Measurements from ENCODE around the gene TMEM132C.

Gene TMEM132C

DNA sequence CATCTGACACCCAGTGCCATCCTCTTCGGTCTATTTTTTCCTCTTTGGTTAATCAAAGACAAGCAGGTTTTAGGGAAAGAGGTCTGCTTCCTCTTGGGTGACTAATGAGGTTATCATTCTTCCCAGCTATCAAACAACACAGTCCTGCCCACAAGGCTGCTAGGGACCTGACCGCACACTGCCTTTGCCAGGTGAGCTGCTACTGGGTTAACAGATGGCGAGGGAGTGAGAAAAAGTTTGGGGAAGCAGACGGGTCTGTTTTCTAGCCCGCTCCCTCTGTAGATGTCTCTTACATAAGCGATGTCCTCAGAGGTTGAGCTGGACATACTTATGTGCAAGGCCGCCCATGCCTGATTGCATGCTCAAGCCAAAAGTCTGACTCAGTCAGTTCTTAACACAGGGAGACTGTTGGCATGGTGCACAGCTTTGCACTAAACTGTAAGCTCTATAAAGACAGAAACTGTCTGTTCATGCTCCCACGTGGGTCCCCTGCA, 462.7 kb downstream of the TMEM132C start:
- DNase-seq: no peak

DNA sequence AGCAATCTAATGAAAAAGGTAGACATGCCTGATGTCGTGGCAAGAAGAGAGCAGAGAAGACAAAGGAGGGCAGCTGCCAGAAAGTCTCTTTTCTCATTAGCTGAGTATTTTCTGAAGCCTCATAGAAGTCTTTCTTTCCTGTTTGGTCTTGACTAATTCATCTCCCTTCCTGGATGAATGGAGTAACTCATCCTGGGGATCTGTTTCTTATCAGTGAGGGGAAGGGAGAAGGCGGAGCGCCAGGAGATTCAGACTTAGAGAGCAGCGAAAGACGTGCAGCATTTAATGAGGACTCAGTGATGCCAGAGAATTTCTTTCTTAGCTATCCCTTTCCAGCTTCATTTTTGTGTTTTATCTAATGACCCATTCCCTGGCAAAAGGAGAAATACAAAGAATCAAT, 467.4 kb downstream of the TMEM132C start:
- DNase-seq: no peak

DNA sequence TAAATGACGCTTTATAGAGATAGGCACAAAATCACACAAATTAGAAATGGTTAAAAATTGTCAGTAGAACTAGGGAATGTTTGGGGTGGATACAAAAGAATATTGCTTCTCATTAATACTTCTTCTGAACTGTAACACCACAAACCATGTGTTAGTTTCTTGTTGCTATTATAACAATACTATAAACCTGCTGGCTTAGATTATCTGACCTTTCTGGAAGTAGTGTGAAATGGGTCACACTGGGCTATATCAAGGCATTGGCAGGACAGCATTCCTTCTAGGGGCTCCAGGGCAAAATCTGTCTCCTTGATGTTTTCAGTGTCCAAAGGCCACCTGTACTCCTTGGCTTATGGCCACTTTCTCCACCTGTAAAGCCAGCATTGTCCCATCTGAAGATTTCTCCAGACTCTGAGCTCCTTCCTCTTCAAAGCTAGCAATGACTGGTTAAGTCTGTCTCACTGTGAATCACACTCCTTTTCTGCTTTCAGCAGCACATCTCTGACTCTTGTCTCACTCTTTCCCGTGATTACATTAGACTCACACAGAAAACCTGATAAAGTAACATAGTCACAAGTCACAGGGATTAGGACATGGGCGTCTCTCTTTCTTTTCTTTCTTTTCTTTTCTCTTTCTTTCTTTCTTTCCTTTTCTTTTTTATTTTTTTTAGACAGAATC, 470.5 kb downstream of the TMEM132C start:
- no peak for DNase-seq

DNA sequence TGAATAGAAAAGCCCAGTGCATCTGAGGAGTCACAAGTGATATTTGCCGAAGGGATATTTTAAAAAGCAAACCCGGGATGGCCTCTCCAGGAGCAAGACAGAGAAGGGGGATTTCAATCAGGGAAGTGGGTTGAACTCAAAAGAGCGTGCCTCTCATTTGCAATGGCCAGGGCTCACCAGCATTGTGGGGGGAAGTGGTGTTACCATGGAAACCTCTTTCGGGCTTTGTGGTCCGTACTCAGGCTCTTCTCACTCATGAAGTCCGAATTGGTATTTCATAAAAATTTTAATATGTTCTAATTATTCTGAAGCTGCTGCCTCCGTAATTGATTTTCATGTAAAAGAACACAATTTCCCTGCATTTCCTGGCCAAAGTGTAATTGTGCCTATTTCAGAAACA, 476.9 kb downstream of the TMEM132C start:
- DNase-seq: no peak

DNA sequence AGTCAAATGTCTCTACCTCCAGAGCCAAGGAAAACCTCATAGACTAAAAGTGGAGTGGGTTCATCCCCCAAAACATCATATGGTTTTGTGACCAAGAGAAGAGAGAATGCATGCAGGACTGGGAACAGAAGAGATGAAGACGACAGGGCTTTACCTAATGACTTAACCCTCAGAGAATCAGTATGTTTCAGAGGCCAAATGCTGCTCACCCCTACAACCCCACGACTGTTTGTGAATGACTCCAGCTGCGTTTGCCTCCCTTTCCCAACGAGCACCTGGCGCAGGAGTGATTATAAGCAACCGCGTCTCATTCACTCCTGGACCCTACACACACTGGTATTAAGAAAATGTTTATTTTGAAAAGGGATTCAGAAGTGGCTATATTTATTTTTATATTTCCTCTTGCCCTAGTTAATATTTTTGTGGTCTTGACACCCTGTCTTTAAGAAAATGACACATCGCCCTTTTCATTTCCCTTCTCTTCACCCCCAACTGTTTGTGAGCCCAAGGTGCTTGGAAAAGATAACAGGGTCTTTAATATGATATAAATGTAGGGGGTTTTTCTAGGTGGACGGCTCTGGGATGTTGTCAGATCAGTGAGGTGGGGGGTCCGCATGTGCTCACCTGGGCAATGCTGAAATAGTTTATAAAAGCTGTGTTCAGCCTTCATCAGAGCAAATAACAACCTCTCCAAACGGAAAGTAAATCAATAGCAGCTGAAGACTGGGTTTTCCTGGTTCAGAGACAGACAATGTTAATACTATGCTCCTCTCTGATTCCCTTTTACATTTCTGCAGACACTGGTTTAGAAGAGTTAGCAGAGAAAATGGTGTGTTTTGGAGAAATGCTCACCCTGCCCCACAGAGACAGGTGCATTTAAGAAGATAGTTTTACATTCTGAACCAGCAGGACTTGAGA, 479.1 kb downstream of the TMEM132C start:
- no peak for DNase-seq

DNA sequence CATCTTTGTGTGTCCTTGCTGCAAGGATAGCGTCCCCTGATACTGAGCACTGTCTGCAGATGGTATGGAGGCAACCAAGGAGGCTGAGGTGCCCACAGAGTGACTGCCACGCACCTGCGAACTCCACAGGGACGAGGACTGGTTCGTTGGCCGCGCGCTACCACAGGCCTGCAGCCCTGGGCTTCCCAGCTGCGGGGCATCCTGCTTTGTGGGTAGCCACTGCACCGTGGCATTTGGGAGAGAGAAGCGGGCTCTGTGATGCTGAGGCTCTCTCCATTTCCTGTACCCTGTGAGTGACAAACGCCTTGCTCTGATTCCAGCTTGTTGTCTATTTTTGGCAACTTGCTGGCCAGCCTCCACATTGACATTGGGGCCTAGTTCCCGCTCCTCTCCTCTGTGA, 480.5 kb downstream of the TMEM132C start:
- no peak for DNase-seq

DNA sequence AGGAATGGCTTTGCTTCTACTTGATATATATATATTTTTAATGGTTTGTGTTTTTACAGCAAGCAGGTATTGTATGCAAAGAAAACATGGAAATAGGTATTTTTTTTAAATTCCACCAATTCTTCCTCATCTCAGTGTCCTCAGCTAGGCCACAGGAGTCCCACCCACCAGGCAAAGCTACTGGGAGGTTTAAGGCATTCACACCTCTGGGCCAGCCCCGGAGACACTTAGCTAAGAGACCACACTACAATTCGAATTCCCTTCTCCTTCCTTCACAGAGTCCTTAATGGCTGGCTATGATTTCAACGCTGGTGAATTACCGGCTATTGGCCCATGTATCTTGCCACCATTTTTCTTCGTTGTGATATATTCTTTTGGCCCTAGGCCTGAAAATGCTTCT, 485.4 kb downstream of the TMEM132C start:
- DNase-seq: no peak

DNA sequence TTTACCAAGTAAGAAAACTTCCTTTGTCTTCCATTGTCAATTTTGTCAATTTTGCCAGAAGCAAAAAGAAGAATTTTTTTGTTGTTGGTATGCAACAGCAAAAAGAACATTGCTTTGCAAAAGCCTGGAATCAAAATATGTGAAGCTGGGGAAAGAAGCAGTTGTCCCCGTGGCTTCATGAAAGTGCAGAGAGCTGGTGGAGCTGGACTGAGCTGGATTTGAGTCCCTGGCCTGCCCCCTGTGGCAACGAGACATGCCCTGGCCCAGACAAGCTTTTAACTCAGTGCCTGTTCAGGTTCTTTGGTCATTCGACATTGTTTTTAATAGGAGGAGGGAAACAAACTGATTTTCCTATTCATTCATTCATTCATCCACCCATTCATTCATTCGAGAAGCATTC, 486.5 kb downstream of the TMEM132C start:
- no peak for DNase-seq

DNA sequence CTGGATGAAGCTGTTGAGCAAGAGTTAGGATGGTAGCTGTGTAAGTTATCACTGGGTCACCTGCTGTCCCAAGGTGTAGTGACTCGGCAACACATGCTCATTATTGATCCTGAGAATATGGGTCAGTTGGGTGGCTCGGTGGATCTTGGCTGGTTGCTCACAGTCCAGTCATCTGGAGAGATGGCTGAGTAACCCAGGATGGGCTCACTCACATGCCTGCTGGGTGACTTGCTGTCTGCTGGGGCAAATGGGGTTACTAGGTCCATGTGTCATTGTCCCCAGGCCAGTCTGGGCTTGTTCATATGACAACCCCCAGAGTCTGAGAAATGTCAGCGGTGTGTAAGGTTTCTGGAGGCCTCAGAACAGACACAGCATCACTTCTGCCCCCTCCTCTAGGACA, 487.3 kb downstream of the TMEM132C start:
- no peak for DNase-seq

DNA sequence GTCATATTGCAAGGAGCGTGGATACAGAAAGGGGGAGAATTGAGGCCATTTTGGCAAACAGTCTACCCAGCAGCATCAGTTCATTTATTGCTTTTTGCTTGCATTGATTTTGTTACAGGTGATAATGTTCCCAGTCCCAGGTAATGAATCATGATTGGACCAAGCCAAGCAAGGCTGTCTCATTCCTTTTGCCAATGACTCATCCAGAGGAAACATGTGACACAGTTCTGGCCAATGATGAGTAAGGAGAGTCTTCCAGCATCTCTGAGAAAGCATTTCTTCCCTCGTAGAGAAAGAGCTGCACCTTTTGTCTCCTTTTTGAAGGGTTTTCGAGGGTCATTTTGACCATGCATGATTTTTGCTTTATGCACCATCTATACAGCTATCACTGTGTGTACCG, 488.6 kb downstream of the TMEM132C start:
- DNase-seq: no peak

All from cerebellar nuclear complex (tissue), 1 donor.